Neural cell (in vitro differentiated cells): ENCODE results near the gene PPP1R3G. TPM values are rescaled to one million over a fixed set of nuclear protein-coding genes. Genes with fewer than 3 reads are reported as not detected.

ENCODE experiments used
- H2AFZ ChIP-seq: fragments of 200-600, 300-800 bp; sonication (generic), shearing (Covaris generic); 2 replicates; pipeline ENCODE4 v1.6.0; 2014; ENCODE audit warnings: low read depth, mild to moderate bottlenecking, antibody characterized with exemption, low read length, moderate library complexity
- H3F3A ChIP-seq: fragments of 200-600 bp; shearing (Covaris generic); 2 replicates; pipeline ENCODE4 v1.6.1; 2016; ENCODE audit warnings: mild to moderate bottlenecking, moderate library complexity, mixed read lengths, antibody characterized with exemption, low read length; ENCODE audit not compliant: insufficient read depth, poor library complexity, severe bottlenecking
- H3K27ac ChIP-seq: fragments of 200-600, 300-800 bp; sonication (generic), shearing (Covaris generic); 2 replicates; pipeline ENCODE4 v1.5.1; 2014; ENCODE audit warnings: mild to moderate bottlenecking, low read length, moderate library complexity
- H3K27me3 ChIP-seq: fragments of 300-800, 200-600 bp; sonication (generic), shearing (Covaris generic); 2 replicates; pipeline ENCODE4 v1.6.0; 2014; ENCODE audit warnings: mild to moderate bottlenecking, low read depth, low read length, moderate library complexity; ENCODE audit not compliant: insufficient read depth
- H3K36me3 ChIP-seq: fragments of 300-800, 200-600 bp; sonication (generic), shearing (Covaris generic); 2 replicates; pipeline ENCODE4 v1.5.1; 2014; ENCODE audit warnings: mild to moderate bottlenecking, antibody characterized with exemption, low read length, moderate library complexity; ENCODE audit not compliant: insufficient read depth
- H3K4me2 ChIP-seq: fragments of 300-800, 200-600 bp; sonication (generic), shearing (Covaris generic); 2 replicates; pipeline ENCODE4 v1.6.0; 2014; ENCODE audit warnings: mild to moderate bottlenecking, low read length
- H3K4me3 ChIP-seq: fragments of 300-800, 200-600 bp; sonication (generic), shearing (Covaris generic); 2 replicates; pipeline ENCODE4 v1.5.1; 2014; ENCODE audit warnings: mild to moderate bottlenecking, low read length, moderate library complexity
- H3K79me2 ChIP-seq: fragments of 200-600 bp; shearing (Covaris generic); replicated peaks from 2 replicates; pipeline ENCODE4 v1.6.0; 2014; ENCODE audit warnings: mild to moderate bottlenecking, low read length, moderate library complexity; ENCODE audit not compliant: insufficient read depth
- H3K9ac ChIP-seq: fragments of 300-800, 200-600 bp; sonication (generic), shearing (Covaris generic); 2 replicates; pipeline ENCODE4 v1.6.1; 2016; ENCODE audit warnings: mild to moderate bottlenecking, low read length, mixed read lengths
- H3K9me2 ChIP-seq: fragments of 200-600 bp; shearing (Covaris generic); 2 replicates; pipeline ENCODE4 v1.6.1; 2016; ENCODE audit warnings: mild to moderate bottlenecking, low read length, mixed read lengths; ENCODE audit not compliant: insufficient read depth
- H3K9me3 ChIP-seq: fragments of 200-600, 300-800 bp; sonication (generic), shearing (Covaris generic); 2 replicates; pipeline ENCODE4 v1.6.1; 2016; ENCODE audit warnings: mild to moderate bottlenecking, mixed run types, low read length, moderate library complexity, mixed read lengths
- H4K20me1 ChIP-seq: fragments of 200-600 bp; shearing (Covaris generic); 2 replicates; pipeline ENCODE4 v1.6.1; 2016; ENCODE audit warnings: mild to moderate bottlenecking, mixed run types; ENCODE audit not compliant: insufficient read depth
- EP300 ChIP-seq: fragments of 450-650 bp; conservative IDR thresholded peaks from 2 replicates; pipeline ENCODE4 v1.6.1; 2014; ENCODE audit warnings: antibody characterized with exemption, mild to moderate bottlenecking, moderate library complexity; ENCODE audit not compliant: poor library complexity, severe bottlenecking
- EZH2 ChIP-seq: fragments of 200-600, 300-800 bp; shearing (Covaris generic), sonication (generic); IDR thresholded peaks from 2 replicates; pipeline ENCODE4 v1.6.1; 2014; ENCODE audit warnings: antibody characterized with exemption, low read length, borderline replicate concordance, mild to moderate bottlenecking; ENCODE audit not compliant: insufficient read depth, poor library complexity, severe bottlenecking
- MXI1 ChIP-seq: fragments of 450-650 bp; conservative IDR thresholded peaks from 2 replicates; pipeline ENCODE4 v1.6.1; 2014; ENCODE audit warnings: antibody characterized with exemption, mild to moderate bottlenecking; ENCODE audit not compliant: poor library complexity, severe bottlenecking
- POLR2AphosphoS5 ChIP-seq: IDR thresholded peaks from 2 replicates; pipeline ENCODE4 v1.6.1; 2012
- RAD21 ChIP-seq: fragments of 450-650 bp; conservative IDR thresholded peaks from 2 replicates; pipeline ENCODE4 v1.6.1; 2014; ENCODE audit warnings: antibody characterized with exemption, mild to moderate bottlenecking, moderate library complexity
- SMC3 ChIP-seq: fragments of 450-650 bp; conservative IDR thresholded peaks from 2 replicates; pipeline ENCODE4 v1.6.1; 2014; ENCODE audit warnings: antibody characterized with exemption, mild to moderate bottlenecking, moderate library complexity; ENCODE audit not compliant: poor library complexity
- TAF1 ChIP-seq: IDR thresholded peaks from 2 replicates; pipeline ENCODE4 v1.6.1; 2012; ENCODE audit warnings: low read depth
- polyA plus RNA-seq: library from polyadenylated mRNA; depleted of rRNA; stranded (reverse); fragments of >200 nt; gene quantifications from 2 replicates; pipeline ENCODE4 v1.2.3, GENCODE V29; 2014
- TF ChIP-seq, protein P1 (sequence below): IDR thresholded peaks from 2 replicates; pipeline ENCODE4 v1.6.1; 2012; ENCODE audit warnings: borderline replicate concordance
- TF ChIP-seq, protein P2 (sequence below): fragments of 450-650 bp; IDR thresholded peaks from 2 replicates; pipeline ENCODE4 v1.5.1; 2014; ENCODE audit warnings: antibody characterized with exemption, mild to moderate bottlenecking, moderate library complexity; ENCODE audit not compliant: poor library complexity, severe bottlenecking

Gene PPP1R3G
- polyA plus RNA-seq, 1 donor from 2014 or later, result not detected

DNA sequence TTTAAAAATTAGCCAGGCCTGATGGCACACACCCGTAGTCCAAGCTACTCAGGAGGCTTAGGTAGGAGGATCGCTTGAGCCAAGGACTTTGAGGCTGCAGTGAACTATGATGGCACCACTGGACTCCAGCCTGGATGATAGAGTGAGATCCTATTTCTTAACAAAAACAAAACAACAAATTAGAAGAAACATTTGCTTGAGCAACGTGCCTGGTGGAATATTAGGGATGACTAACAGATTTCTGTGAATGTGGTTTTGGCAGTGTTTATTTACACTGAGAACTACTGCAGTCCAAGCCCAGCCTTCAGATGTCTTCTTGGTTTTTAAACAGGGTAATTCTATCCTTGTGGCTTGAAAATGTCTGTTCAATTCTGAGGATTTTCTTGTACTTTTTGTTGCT lies 9.2 kb downstream of the PPP1R3G start:
- H3K36me3 ChIP-seq, result no peaks in the 10 kb centered on the region
- H3K9me2 ChIP-seq, result no peaks in the 10 kb centered on the region
- no peak overlapping the region for H3K4me2 ChIP-seq
- H3F3A ChIP-seq, result no peaks in the 10 kb centered on the region
- no peak overlapping the region for H3K9ac ChIP-seq
- H3K9me3 ChIP-seq, result no peaks in the 10 kb centered on the region
- no peaks in the 10 kb centered on the region for H3K79me2 ChIP-seq
- no peaks in the 10 kb centered on the region for H4K20me1 ChIP-seq
- no peak overlapping the region for H3K27ac ChIP-seq
- H3K4me3 ChIP-seq, result no peak overlapping the region
- H3K27me3 ChIP-seq, result no peaks in the 10 kb centered on the region
- TF ChIP-seq, protein P1, sequence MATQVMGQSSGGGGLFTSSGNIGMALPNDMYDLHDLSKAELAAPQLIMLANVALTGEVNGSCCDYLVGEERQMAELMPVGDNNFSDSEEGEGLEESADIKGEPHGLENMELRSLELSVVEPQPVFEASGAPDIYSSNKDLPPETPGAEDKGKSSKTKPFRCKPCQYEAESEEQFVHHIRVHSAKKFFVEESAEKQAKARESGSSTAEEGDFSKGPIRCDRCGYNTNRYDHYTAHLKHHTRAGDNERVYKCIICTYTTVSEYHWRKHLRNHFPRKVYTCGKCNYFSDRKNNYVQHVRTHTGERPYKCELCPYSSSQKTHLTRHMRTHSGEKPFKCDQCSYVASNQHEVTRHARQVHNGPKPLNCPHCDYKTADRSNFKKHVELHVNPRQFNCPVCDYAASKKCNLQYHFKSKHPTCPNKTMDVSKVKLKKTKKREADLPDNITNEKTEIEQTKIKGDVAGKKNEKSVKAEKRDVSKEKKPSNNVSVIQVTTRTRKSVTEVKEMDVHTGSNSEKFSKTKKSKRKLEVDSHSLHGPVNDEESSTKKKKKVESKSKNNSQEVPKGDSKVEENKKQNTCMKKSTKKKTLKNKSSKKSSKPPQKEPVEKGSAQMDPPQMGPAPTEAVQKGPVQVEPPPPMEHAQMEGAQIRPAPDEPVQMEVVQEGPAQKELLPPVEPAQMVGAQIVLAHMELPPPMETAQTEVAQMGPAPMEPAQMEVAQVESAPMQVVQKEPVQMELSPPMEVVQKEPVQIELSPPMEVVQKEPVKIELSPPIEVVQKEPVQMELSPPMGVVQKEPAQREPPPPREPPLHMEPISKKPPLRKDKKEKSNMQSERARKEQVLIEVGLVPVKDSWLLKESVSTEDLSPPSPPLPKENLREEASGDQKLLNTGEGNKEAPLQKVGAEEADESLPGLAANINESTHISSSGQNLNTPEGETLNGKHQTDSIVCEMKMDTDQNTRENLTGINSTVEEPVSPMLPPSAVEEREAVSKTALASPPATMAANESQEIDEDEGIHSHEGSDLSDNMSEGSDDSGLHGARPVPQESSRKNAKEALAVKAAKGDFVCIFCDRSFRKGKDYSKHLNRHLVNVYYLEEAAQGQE, result no peak
- no peak for TF ChIP-seq TAF1
- H2AFZ ChIP-seq, result no peak overlapping the region

DNA sequence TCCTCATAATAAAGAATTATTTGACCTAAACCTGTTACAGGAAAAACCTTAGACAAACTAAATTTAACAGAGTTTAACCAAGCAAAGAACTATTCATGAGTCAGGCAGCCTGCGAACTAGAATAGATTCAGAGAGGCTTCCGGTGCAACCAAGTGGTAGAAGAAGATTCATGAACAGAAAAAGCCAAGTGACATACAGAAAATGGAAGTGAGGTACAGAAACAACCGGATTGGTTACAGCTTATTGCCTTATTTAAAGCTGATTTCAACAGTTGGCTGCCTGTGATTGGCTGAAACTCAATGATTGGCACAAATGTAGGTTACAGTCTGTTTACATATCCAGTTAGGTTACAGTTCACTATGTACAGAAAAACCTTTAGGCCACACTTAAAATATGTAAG lies 10.1 kb downstream of the PPP1R3G start:
- Histone ChIP-seq H3F3A (no peaks in the 10 kb centered on the region), H3K27ac (no peak overlapping the region), H3K4me3 (no peak overlapping the region), H3K9ac (no peak overlapping the region), H3K4me2 (no peak overlapping the region), H3K27me3 (no peaks in the 10 kb centered on the region), H3K79me2 (no peaks in the 10 kb centered on the region), H3K9me2 (no peaks in the 10 kb centered on the region), H3K9me3 (no peaks in the 10 kb centered on the region), H2AFZ (no peak overlapping the region), H3K36me3 (no peaks in the 10 kb centered on the region), H4K20me1 (no peaks in the 10 kb centered on the region)
- TF ChIP-seq RAD21 (no peak), EZH2 (no peak), TAF1 (no peak), MXI1 (no peak), SMC3 (no peak), EP300 (no peak)
- TF ChIP-seq, protein P2, sequence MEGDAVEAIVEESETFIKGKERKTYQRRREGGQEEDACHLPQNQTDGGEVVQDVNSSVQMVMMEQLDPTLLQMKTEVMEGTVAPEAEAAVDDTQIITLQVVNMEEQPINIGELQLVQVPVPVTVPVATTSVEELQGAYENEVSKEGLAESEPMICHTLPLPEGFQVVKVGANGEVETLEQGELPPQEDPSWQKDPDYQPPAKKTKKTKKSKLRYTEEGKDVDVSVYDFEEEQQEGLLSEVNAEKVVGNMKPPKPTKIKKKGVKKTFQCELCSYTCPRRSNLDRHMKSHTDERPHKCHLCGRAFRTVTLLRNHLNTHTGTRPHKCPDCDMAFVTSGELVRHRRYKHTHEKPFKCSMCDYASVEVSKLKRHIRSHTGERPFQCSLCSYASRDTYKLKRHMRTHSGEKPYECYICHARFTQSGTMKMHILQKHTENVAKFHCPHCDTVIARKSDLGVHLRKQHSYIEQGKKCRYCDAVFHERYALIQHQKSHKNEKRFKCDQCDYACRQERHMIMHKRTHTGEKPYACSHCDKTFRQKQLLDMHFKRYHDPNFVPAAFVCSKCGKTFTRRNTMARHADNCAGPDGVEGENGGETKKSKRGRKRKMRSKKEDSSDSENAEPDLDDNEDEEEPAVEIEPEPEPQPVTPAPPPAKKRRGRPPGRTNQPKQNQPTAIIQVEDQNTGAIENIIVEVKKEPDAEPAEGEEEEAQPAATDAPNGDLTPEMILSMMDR, result no peak

DNA sequence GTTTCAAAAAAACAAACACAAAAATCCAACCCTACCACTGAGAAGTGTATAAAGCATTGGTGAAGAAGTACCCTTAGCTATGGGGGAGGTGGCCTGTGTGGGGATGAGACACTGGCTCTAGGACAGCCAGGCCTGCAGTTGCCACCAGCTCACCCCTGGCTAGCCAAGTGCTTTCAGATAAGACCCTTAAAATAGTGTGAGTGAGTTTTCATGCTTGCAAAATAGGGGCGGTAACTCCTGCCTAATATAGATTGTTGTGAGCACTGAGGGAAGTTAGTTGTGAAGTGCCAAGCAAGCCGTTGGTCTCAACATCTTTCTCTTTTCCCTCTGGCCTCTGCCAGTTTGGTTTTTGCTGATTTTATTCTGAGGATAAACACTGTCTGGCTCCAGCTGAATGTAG lies 11.3 kb downstream of the PPP1R3G start:
- Histone ChIP-seq H3K4me2 (no peak overlapping the region), H3K79me2 (no peaks in the 10 kb centered on the region), H3K9me3 (no peaks in the 10 kb centered on the region), H4K20me1 (no peaks in the 10 kb centered on the region), H3K27ac (no peak overlapping the region), H3F3A (no peaks in the 10 kb centered on the region), H3K4me3 (no peak overlapping the region), H3K9ac (no peak overlapping the region), H2AFZ (no peak overlapping the region), H3K27me3 (no peaks in the 10 kb centered on the region), H3K9me2 (no peaks in the 10 kb centered on the region), H3K36me3 (no peaks in the 10 kb centered on the region)
- TF ChIP-seq TAF1 (no peak), EZH2 (no peak), EP300 (no peak), SMC3 (no peak), POLR2AphosphoS5 (no peak), RAD21 (no peak), MXI1 (no peak)
- TF ChIP-seq, protein P2, result no peak
- TF ChIP-seq, protein P1, result no peak
